Activated T-cell treated with anti-CD3 and anti-CD28 coated beads, Interleukin-2, amount 50 U/mL, for 24 hours (primary cell): ENCODE results near the gene ACSBG1.
A peak's percentile ranks its signal among the peaks of the same experiment; 100 is the strongest.
"Not testable (repeated sequence)": the region's sequence is repeated elsewhere in the genome, so short reads cannot be mapped to it uniquely, and the experiment has no call there.

Source experiments
- DNase-seq: peaks from one replicate; pipeline ENCODE4 v3.0.0-alpha.2; 2020
- H3K27ac Mint-ChIP-seq: 2 replicates; pipeline ENCODE4 v1.8.0; 2020; ENCODE audit warnings: mild to moderate bottlenecking, mixed read lengths
- H3K27me3 Mint-ChIP-seq: 2 replicates; pipeline ENCODE4 v1.8.0; 2020; ENCODE audit warnings: mixed read lengths
- H3K36me3 Mint-ChIP-seq: 2 replicates; pipeline ENCODE4 v1.8.0; 2020; ENCODE audit warnings: low read depth, mixed read lengths
- H3K4me1 Mint-ChIP-seq: 2 replicates; pipeline ENCODE4 v1.8.0; 2020; ENCODE audit warnings: low read depth, mixed read lengths
- H3K4me3 Mint-ChIP-seq: 2 replicates; pipeline ENCODE4 v1.8.0; 2020; ENCODE audit warnings: mild to moderate bottlenecking, moderate library complexity, mixed read lengths
- H3K9me3 Mint-ChIP-seq: 2 replicates; pipeline ENCODE4 v1.8.0; 2020; ENCODE audit warnings: mixed read lengths

Gene ACSBG1

DNA sequence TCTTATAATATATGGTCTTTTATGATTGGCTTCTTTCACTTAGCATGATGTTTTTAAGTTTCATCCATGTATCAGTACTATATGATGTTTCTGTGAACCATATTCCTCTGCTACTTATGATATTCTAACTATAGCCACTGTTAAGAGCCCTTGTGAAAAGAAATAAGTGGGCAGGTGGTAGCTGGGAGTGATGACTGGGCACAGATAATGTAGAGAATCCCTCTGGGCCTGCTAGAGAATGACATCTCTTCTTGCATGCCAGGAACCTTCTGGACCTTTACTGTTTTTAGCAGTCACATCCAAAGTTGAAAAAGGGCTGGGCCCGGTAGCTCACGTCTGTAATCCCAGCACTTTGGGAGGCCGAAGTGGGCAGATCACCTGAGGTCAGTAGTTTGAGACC is 75.0 kb downstream of the ACSBG1 start:
- no peaks in the 10 kb centered on the region for H3K27me3 Mint-ChIP-seq
- peaks cover 11% of the 10 kb centered on the region for H3K4me1 Mint-ChIP-seq
- H3K36me3 Mint-ChIP-seq = peaks cover 85% of the 10 kb centered on the region
- H3K9me3 Mint-ChIP-seq = no peaks in the 10 kb centered on the region
- DNase-seq = no peak
- H3K4me3 Mint-ChIP-seq = no peak overlapping the region
- H3K27ac Mint-ChIP-seq = no peak overlapping the region

DNA sequence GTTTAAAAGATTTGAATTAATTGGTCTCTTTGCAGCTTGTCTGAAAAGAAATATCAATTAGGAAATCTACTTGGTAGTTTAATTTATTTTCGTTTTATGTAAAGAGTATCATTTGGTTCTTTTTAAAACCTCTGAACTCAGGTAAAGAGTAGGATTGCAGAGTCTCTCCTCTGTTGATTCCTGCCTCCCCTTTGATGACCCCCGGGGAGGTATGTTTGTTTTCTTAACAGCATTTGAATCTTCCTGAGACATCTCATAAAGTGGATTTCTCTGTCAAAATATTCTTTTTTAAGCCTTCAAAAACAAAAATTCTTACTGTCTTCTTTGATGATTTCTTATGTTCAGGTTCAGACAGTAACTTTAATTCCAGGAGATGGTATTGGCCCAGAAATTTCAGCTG is 77.2 kb downstream of the ACSBG1 start:
- H3K27me3 Mint-ChIP-seq = no peaks in the 10 kb centered on the region
- H3K36me3 Mint-ChIP-seq = peaks cover 78% of the 10 kb centered on the region
- DNase-seq = no peak
- H3K4me3 Mint-ChIP-seq = no peak overlapping the region
- H3K9me3 Mint-ChIP-seq = no peaks in the 10 kb centered on the region
- peak overlapping the region; percentile 33 for H3K27ac Mint-ChIP-seq
- H3K4me1 Mint-ChIP-seq = peaks cover 23% of the 10 kb centered on the region

DNA sequence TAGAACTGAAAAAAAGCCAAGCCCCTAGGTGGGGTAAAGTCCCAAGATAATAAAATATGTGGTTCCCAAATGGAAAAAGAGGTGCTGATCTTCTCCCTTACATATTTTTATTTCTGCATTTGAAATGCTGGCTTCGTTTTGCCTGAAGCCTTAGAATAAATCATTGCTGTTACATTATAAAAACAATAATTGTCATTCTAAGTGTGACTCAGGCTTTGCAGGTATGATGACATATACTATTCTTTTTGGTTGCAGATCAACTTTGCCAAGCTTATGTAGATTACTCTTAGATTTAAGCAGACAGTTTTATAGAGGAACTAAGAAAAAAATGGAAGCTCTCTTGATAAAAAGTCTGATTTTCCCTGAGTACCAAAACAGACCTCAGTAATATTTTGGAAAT is 77.7 kb downstream of the ACSBG1 start:
- no peak overlapping the region for H3K4me3 Mint-ChIP-seq
- peaks cover 73% of the 10 kb centered on the region for H3K36me3 Mint-ChIP-seq
- DNase-seq = no peak
- no peaks in the 10 kb centered on the region for H3K27me3 Mint-ChIP-seq
- peak overlapping the region; percentile 33 for H3K27ac Mint-ChIP-seq
- peaks cover 18% of the 10 kb centered on the region for H3K4me1 Mint-ChIP-seq
- H3K9me3 Mint-ChIP-seq = no peaks in the 10 kb centered on the region

DNA sequence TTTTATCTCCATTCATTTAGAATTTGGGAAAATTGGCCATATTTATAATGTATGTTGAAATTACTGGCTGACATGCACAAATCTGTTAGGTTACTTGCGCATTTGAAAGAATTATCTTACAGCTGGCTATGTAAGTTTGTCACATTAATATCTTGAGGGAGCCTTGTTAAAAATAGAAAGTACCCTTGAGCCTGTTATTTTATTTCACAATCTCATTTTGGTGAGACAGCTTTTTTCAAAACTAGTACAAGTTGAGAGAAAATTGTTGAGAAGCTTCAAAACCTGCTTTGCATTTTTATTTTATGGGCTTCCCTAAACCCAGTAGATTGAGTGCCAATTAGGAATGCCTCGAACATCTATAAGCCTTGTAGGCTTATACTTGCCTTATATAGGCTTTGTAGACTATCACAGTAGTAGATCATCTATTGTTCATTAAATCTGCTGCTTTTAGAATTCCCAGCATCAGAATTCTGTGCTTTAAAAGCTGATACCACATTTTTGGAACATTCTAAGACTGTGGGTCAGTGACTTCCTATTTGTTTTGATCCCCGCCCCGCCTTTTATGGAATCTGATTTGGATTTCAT is 78.9 kb downstream of the ACSBG1 start:
- Mint-ChIP-seq H3K27ac (no peak overlapping the region), H3K36me3 (peaks cover 72% of the 10 kb centered on the region), H3K9me3 (no peaks in the 10 kb centered on the region), H3K27me3 (no peaks in the 10 kb centered on the region), H3K4me1 (peaks cover 25% of the 10 kb centered on the region), H3K4me3 (no peak overlapping the region)
- DNase-seq = no peak

DNA sequence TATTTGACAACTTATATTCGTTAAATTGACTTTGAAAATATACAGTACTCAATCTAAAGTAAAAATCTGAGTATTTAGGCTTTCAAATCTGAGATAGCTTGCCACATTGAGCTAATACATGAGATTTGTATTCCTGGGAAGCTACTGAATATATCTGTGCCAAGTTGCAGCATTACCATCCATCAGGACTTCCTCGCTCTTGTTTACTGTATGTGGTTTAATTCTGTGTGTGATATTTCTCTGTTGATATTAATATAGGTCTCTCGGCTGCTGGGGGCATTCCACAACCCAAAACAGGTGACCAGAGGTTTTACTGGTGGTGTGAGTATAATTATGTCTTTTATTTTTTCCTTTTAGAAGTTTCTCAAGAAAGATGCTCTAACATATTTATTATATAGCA is 79.4 kb downstream of the ACSBG1 start:
- Mint-ChIP-seq H3K36me3 (peaks cover 71% of the 10 kb centered on the region), H3K27ac (no peak overlapping the region), H3K9me3 (no peaks in the 10 kb centered on the region), H3K27me3 (no peaks in the 10 kb centered on the region), H3K4me3 (no peak overlapping the region), H3K4me1 (peaks cover 30% of the 10 kb centered on the region)
- no peak for DNase-seq

DNA sequence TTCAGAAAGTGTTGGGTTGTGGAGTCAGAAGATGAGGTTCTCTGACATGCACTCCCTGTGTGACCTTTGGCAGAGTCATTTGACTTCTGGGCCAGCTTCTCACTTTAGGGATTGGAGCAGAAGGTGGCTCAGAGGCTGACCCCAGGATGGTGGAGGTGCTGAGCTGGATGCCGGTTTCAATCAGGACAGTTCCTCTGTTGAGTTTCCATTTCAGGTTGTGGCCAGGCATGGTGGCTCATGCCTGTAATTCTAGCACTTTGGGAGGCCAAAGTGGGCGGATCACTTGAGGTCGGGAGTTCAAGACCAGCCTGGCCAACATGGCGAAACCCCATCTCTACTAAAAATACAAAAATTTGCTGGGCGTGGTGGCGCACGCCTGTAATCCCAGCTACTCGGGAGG is 83.3 kb downstream of the ACSBG1 start:
- H3K27me3 Mint-ChIP-seq = not testable (repeated sequence)
- H3K4me3 Mint-ChIP-seq = peak overlapping the region; percentile 87

DNA sequence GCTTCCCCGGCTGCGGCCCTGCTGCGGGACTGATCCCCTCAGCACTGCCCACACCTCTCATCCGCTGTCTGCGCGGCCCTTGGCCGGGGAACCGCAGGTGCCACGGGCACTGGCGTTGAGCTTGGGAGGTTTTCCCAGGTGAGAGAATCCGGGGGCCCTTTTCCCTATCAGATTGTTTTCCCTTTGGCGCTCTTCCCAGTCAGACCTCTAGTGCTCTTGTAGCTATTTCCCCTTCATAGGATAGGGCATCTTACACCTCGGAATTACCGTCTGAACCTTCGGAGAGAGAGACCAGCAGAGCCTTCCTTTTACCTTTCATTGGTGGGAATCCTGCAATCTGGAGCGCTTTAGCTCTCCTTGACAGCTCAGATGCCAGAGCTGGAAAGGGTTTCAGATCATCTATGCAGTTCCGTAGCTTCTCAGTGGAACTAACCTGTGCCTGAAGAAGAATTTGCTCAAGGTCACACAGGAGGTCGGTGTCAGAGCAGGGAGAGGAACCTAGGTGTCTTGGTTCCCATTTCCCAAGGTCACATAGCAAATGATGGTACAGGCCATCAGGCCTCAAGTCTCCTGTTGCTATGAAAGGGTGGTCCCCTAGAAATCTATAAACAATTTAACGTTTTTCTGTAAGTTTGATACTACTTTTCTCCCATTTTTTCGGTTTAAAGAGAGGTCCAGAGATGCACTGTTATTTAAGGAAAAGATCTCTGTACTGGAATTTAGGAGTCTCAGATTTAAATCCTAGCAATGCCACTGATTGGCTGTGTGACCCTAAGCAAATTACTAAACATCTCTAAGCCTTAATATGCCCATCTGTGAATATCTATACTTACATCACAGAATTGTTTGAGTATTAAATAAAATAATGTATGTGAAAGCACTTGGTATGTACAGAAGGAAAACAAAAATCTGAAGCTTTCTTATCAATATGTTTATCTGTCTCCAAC is 84.3 kb downstream of the ACSBG1 start:
- Mint-ChIP-seq H3K27ac (peak overlapping the region; percentile 89), H3K4me3 (peak overlapping the region; percentile 87), H3K27me3 (no peaks in the 10 kb centered on the region), H3K36me3 (peaks cover 35% of the 10 kb centered on the region), H3K9me3 (no peaks in the 10 kb centered on the region), H3K4me1 (peaks cover 49% of the 10 kb centered on the region)
- no peak for DNase-seq

More for the DNA sequence above, 83.3 kb downstream of the ACSBG1 start:
- not testable (repeated sequence) for DNase-seq, H3K9me3 Mint-ChIP-seq
- H3K36me3 Mint-ChIP-seq = peaks cover 45% of the 10 kb centered on the region
- peaks cover 50% of the 10 kb centered on the region for H3K4me1 Mint-ChIP-seq
- H3K27ac Mint-ChIP-seq = peak overlapping the region; percentile 89

DNA sequence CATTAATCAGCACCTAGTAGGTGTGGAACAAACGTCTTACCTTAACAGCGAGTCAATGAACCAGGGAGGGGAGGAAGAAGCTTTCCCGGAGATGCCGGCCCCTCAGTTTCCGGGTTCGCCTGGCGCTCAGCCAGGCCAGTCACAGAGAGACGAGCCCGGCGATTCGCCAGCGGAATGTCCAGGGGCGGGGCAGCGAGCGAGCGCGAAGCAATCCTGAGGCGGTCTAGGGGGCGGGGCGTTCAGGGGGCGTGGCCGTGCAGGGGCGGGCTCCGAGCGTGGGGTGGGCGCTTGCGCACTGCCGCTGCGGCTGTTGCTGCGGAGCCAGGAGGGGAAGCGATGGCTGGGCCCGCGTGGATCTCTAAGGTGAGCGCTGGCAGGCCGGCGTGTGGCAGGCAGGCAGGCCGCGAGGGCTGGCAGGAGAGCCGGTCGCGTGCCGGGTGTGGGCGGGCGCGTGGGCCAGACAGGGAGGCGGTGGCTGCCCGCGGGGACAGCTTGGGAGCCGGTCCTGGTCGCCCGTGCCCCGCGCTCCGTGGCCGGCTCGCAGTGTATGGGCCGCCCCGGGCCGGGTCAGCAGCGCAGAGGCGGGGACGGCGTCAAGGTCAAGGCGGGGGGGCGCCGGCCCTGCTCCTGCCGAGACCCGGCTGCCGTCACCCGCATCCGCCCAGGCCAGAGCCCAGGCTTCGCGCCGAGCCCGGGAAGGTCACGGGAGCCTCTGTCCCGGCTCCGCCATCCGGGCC is 85.1 kb downstream of the ACSBG1 start, which contains the start of gene IDH3A:
Gene IDH3A, plus strand, starts transcription at position 295 of the 737 bp plus-strand sequence. Its CDS starts 42 bp downstream, at position 337.
- Mint-ChIP-seq H3K27me3 (no peaks in the 10 kb centered on the region), H3K4me3 (peak within 1 kb of the TSS; percentile 87), H3K4me1 (peaks cover 48% of the 10 kb centered on the region), H3K36me3 (peaks cover 32% of the 10 kb centered on the region), H3K27ac (peak within 1 kb of the TSS; percentile 98), H3K9me3 (no peaks in the 10 kb centered on the region)
- peak; percentile 100 for DNase-seq

DNA sequence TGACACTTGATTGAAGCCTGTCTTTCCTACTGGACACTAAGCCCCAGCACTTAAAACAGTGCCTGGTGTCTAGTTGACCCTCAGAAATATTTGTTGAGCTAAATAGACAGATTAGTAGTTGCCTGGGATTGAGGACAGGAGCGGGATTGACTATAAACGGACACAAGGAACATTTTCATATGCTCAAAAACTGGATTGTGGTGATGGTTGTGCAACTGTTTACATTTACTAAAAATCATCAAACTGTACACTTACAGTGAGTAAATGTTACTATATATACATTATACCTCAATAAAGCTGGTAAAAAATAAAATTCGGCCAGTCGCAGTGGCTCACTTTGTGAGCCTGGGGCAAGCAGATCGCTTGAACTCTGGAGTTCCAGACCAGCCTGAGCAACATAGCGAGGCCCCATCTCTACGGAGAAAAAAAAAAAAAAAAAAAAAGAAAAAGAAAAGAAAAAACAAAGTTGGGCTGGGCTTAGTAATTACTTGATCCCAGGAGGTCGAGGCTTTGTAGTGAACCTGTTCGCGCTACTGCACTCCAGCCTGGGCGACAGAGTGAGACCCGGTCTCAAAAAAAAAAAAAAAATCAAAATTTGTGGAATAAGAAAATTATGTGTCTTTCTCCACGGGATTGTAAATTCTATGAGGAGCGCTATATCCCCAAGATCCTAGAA is 85.8 kb downstream of the ACSBG1 start:
- Mint-ChIP-seq H3K27me3 (no peaks in the 10 kb centered on the region), H3K9me3 (no peaks in the 10 kb centered on the region)

DNA sequence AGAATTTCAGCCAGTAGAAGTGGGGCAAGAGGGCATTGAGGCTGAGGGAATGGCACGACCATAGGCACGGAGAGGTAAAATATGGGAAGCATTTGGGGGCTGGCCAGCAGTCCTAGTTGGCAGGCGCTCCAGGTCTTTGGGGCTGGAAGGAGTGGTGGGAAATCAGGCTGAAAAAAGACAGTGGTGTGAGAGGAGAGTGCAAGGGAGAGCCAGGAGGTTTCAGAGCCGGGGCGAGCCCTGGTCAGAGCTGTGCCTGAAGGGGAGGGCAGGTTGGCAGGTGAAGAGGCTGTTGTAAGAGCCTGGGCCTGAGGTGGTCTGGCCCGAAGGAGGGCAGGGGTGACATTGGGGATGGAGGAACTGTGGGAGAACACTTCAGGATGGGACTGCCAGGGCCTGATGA is 86.8 kb downstream of the ACSBG1 start:
- Mint-ChIP-seq H3K9me3 (no peaks in the 10 kb centered on the region), H3K36me3 (peaks cover 20% of the 10 kb centered on the region), H3K27ac (no peak overlapping the region), H3K4me3 (peak overlapping the region; percentile 45), H3K4me1 (peaks cover 39% of the 10 kb centered on the region), H3K27me3 (no peaks in the 10 kb centered on the region)
- DNase-seq = no peak

More for the DNA sequence above, 85.8 kb downstream of the ACSBG1 start:
- peaks cover 48% of the 10 kb centered on the region for H3K4me1 Mint-ChIP-seq
- DNase-seq = no peak
- peak overlapping the region; percentile 98 for H3K27ac Mint-ChIP-seq
- peak overlapping the region; percentile 87 for H3K4me3 Mint-ChIP-seq
- H3K36me3 Mint-ChIP-seq = peaks cover 30% of the 10 kb centered on the region

DNA sequence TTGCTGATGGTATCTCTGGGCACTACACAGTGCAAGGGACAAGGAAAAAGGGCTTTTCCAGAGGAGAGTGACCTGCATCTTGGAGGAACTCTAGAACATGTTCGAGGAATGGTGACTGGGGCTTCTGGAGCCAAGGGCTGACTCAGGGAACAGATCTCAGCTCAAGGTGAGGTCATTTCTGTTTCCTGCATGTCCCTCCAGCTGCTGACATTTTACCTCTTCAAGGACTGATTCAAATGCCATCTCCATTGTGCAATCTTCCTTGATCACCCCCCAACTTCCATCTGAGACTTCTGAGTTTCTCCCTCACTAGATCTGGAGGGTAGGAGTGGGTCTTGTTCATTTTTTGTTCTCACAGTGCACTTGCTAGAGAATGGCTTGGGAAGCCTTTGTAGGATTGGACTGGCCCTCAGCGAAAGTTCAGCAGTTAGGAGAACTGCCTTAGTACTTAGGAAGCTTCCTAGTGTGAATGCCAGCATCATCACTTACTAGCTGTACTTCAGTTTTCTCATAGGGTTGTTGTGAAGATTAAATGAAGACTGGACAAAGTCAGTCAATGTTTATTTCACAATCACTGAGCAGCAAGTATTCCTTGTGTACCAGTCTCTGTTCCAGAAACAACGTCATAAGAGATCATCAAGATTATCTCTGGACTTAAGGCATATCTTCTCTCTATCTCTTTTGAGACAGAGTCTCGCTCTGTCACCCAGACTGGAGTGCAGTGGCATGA is 87.8 kb downstream of the ACSBG1 start:
- Mint-ChIP-seq H3K36me3 (peaks cover 17% of the 10 kb centered on the region), H3K27me3 (no peaks in the 10 kb centered on the region)

DNA sequence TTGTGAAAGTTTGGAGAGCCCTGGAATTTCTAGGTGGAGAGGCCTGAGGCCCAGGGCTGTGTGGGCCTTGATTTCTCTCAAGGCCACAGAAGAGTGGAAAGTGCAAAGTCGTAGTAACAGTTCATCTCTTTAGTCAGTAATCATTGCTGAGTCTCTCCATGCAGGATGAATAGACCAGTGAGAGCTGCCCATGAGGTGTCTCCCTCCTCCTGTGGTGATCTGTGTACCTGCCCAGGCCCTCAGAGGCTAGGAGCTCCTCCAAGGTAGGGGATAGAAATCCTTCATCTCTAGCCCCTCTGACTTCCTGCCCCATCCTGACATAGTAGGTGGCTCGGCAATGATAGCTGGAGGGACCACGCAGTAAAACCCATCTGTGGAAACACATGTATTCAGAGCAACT is 92.0 kb downstream of the ACSBG1 start:
- no peak for DNase-seq
- H3K4me3 Mint-ChIP-seq = no peak overlapping the region
- H3K9me3 Mint-ChIP-seq = no peaks in the 10 kb centered on the region
- no peaks in the 10 kb centered on the region for H3K36me3 Mint-ChIP-seq
- H3K27me3 Mint-ChIP-seq = no peaks in the 10 kb centered on the region
- H3K4me1 Mint-ChIP-seq = peaks cover 6% of the 10 kb centered on the region
- no peak overlapping the region for H3K27ac Mint-ChIP-seq

More for the DNA sequence above, 87.8 kb downstream of the ACSBG1 start:
- DNase-seq = no peak
- Mint-ChIP-seq H3K4me3 (no peak overlapping the region), H3K27ac (no peak overlapping the region), H3K4me1 (peaks cover 36% of the 10 kb centered on the region), H3K9me3 (no peaks in the 10 kb centered on the region)

DNA sequence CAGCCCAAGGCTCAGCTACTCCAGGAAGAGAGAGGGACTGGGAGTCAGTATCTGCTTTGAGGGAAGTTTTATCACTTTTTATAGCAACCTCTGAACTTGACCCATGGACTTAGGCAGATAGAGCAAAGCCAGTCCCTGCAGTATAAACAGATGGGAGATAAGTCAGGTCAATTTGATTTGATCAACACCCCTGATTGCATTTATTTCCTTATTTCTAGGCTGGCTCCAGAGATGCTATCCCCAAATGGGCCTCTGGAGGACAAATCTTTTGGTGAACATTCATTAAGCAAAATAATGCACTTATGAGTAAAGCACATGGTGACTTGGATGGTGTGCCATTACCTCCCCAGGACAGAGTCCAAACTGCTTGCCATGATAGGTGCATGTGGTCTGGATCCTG is 94.1 kb downstream of the ACSBG1 start:
- no peak overlapping the region for H3K4me3 Mint-ChIP-seq
- H3K4me1 Mint-ChIP-seq = no peaks in the 10 kb centered on the region
- no peaks in the 10 kb centered on the region for H3K36me3 Mint-ChIP-seq
- no peaks in the 10 kb centered on the region for H3K9me3 Mint-ChIP-seq
- no peak for DNase-seq
- H3K27me3 Mint-ChIP-seq = no peaks in the 10 kb centered on the region
- H3K27ac Mint-ChIP-seq = no peak overlapping the region
